Sigmoid colon (tissue), 7 donors: ENCODE measurements around the gene ARL11. TPM values are rescaled to one million over a fixed set of nuclear protein-coding genes. Genes with fewer than 3 reads are reported as not detected.

Experiments
- DNase-seq: peaks from one replicate; pipeline ENCODE4 v3.0.0-alpha.2; 2019
- H3K27ac ChIP-seq, 4 donors: fragments of 200-600 bp; sonication (generic); one replicate each; pipeline ENCODE4 v1.5.1; 2016 to 2019; ENCODE audit warnings: mild to moderate bottlenecking in 1 of 4
- H3K27me3 ChIP-seq, 3 donors: fragments of 200-600 bp; sonication (generic); one replicate each; pipeline ENCODE4 v1.5.1; 2019; ENCODE audit warnings: mild to moderate bottlenecking in 1 of 3
- H3K36me3 ChIP-seq, 4 donors: fragments of 200-600 bp; sonication (generic); one replicate each; pipeline ENCODE4 v1.5.1; 2016 to 2019
- H3K4me1 ChIP-seq, 4 donors: fragments of 200-600 bp; sonication (generic); one replicate each; pipeline ENCODE4 v1.5.1; 2017 to 2019
- H3K4me3 ChIP-seq, 4 donors: fragments of 200-600 bp; sonication (generic); one replicate each; pipeline ENCODE4 v1.5.1; 2017 to 2019; ENCODE audit warnings: mild to moderate bottlenecking in 2 of 4, moderate library complexity in 1 of 4
- H3K9me3 ChIP-seq, 4 donors: fragments of 200-600 bp in 3 of 4; sonication (generic) in 3 of 4; one replicate each; pipeline versions ENCODE4 v1.5.1 to v1.6.1; 2013 to 2019
- EP300 ChIP-seq, 4 donors: sonication (generic); formaldehyde crosslinking; IDR thresholded peaks; one replicate each; pipeline ENCODE4 v1.6.1; 2017; ENCODE audit warnings: antibody characterized with exemption in 4 of 4
- POLR2A ChIP-seq, 2 donors: fragments of 450-650 bp; IDR thresholded peaks; one replicate each; pipeline ENCODE4 v1.6.1; 2016; ENCODE audit warnings: antibody characterized with exemption in 2 of 2, mild to moderate bottlenecking in 2 of 2, moderate library complexity in 2 of 2
- POLR2AphosphoS5 ChIP-seq, 4 donors: sonication (generic); formaldehyde crosslinking; IDR thresholded peaks; one replicate each; pipeline ENCODE4 v1.6.1; 2017; ENCODE audit warnings: antibody characterized with exemption in 4 of 4
- WGBS, 2 donors: extraction: QIAGEN DNeasy Blood & Tissue Kit; methylation state at CpG; one replicate each; pipeline ENCODE4 v1.1.7; 2013; 5-methylcytosine and 5-hydroxymethylcytosine counted together
- intact Hi-C: fragments of 100-400 bp; cut with DNase I; formaldehyde crosslinking; loops from one replicate; pipeline ENCODE4 v1.15.1; 2023
- polyA plus RNA-seq, 3 donors: library from polyadenylated mRNA; stranded (reverse); fragments of 200-250 nt; gene quantifications; one replicate each; pipeline ENCODE4 v1.2.3, GENCODE V29; 2013
- total RNA-seq, 4 donors: library from RNA; depleted of rRNA; stranded (reverse); fragments of >200 nt; gene quantifications; one replicate each; pipeline ENCODE4 v1.1.0, GENCODE V29; 2016
- TF ChIP-seq, protein P1 (sequence below), 4 experiments: fragments of 450-650 bp in 3 of 4; fragments of 200-600 bp in 1 of 4; IDR thresholded peaks; one replicate each; pipeline ENCODE4 v1.5.1; 2016 to 2019; ENCODE audit warnings: antibody characterized with exemption in 4 of 4, mild to moderate bottlenecking in 3 of 4, moderate library complexity in 2 of 4
- donor health status: healthy with polysubstance abuse.
- donor health status: Bipolar disorder and iron deficiency.
- donor health status: healthy.

ARL11 gene
- total and polyA plus RNA-seq, 7 donors, result 0.33 to 2.7 (median 1.2) TPM

DNA sequence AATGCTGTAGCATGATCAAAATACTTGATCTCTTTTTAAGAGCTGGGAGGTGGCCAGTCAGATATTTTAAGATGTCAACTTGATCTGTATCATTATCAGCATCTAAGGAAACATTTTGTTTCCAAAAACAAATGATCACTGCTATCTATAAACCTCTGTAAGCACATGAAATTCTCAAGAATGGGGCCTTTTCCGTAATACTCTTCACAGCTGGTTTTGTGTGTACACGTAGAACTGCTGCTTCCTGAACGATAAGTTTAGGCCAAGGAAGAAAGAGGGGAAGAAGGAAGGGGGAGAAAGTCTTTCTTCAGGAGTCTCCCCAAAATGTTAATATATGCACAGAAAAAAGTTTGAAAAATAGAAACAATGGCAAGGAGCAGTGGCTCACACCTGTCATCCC is 25.7 kb downstream of the ARL11 start:
- DNase-seq, result no peak
- Histone ChIP-seq H3K4me3 (no peak overlapping the region), H3K4me1 (peaks cover 0 to 6% (median 0%) of the 10 kb centered on the region in 4 donors), H3K27ac (no peak overlapping the region), H3K27me3 (no peaks in the 10 kb centered on the region), H3K36me3 (no peaks in the 10 kb centered on the region), H3K9me3 (no peaks in the 10 kb centered on the region)
- TF ChIP-seq, protein P1, sequence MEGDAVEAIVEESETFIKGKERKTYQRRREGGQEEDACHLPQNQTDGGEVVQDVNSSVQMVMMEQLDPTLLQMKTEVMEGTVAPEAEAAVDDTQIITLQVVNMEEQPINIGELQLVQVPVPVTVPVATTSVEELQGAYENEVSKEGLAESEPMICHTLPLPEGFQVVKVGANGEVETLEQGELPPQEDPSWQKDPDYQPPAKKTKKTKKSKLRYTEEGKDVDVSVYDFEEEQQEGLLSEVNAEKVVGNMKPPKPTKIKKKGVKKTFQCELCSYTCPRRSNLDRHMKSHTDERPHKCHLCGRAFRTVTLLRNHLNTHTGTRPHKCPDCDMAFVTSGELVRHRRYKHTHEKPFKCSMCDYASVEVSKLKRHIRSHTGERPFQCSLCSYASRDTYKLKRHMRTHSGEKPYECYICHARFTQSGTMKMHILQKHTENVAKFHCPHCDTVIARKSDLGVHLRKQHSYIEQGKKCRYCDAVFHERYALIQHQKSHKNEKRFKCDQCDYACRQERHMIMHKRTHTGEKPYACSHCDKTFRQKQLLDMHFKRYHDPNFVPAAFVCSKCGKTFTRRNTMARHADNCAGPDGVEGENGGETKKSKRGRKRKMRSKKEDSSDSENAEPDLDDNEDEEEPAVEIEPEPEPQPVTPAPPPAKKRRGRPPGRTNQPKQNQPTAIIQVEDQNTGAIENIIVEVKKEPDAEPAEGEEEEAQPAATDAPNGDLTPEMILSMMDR (IDR thresholded peaks at IDR 0.05), result no peak
- no peak for TF ChIP-seq POLR2A (IDR thresholded peaks at IDR 0.05)
- no peak for TF ChIP-seq EP300 (IDR thresholded peaks at IDR 0.05)
- no peak for TF ChIP-seq POLR2AphosphoS5 (IDR thresholded peaks at IDR 0.05)
- intact Hi-C loops, result no loop called here
- 77 to 93% methylated on average over 3 of the region's 3 CpGs for WGBS, 2 donors

DNA sequence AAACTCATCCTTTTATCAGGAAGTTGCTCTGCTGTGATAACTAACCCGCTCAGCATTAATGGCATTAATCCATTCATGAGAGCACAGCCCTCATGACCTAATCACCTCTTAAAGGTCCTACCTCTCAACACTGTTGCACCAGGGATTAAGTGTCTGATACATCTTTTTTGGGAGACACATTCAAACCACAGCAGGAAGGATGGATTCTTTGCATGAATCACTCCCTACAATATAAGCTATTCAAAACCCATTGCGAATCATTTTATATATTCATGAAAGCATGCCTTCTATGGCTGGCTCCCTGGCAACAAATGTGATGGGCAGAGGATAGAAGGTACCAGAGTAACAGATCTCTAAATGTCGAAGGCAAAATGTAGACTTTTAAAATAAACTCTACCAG is 27.6 kb downstream of the ARL11 start:
- no peak for TF ChIP-seq POLR2AphosphoS5 (IDR thresholded peaks at IDR 0.05)
- TF ChIP-seq, protein P1 (IDR thresholded peaks at IDR 0.05), result no peak
- TF ChIP-seq POLR2A (IDR thresholded peaks at IDR 0.05), result no peak
- no peak for TF ChIP-seq EP300 (IDR thresholded peaks at IDR 0.05)
- Histone ChIP-seq H3K9me3 (no peaks in the 10 kb centered on the region), H3K4me1 (peaks cover 0 to 6% (median 0%) of the 10 kb centered on the region in 4 donors), H3K4me3 (no peak overlapping the region), H3K36me3 (peaks cover 0 to 9% (median 0%) of the 10 kb centered on the region in 4 donors), H3K27ac (no peak overlapping the region), H3K27me3 (no peaks in the 10 kb centered on the region)
- no peak for DNase-seq
- intact Hi-C loops, result no loop called here
- 85 to 94% methylated on average over 3 of the region's 3 CpGs for WGBS, 2 donors

DNA sequence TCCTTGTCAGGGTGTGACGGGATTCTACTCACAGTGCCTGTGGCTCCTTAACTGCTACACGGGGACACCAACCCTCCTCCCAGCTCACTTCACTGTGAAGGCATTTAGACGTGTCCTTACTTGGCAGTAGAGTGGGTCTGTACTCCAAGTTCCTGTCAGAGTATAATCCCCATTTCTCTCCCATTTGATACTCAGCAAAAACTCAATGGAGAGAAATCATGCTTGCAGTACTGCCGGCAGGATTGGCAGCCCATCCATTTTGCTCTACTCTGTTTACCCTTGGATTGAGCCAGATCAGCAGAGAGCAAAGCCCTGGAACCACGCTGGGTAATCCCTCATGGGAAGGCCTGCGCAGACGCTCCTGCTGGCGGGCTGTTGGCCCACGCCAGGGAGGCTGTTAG is 28.9 kb downstream of the ARL11 start:
- 89 to 92% methylated on average over 9 of the region's 9 CpGs for WGBS, 2 donors
- intact Hi-C loops, result no loop called here
- DNase-seq, result no peak
- Histone ChIP-seq H3K27ac (peak overlapping the region in 1 of 4 donors; percentile 54), H3K4me1 (peaks cover 0 to 4% (median 0%) of the 10 kb centered on the region in 4 donors), H3K36me3 (peaks cover 0 to 23% (median 0%) of the 10 kb centered on the region in 4 donors), H3K27me3 (no peaks in the 10 kb centered on the region), H3K9me3 (no peaks in the 10 kb centered on the region), H3K4me3 (no peak overlapping the region)
- TF ChIP-seq EP300 (IDR thresholded peaks at IDR 0.05) (no peak), POLR2AphosphoS5 (IDR thresholded peaks at IDR 0.05) (no peak), POLR2A (IDR thresholded peaks at IDR 0.05) (no peak)
- TF ChIP-seq, protein P1 (IDR thresholded peaks at IDR 0.05), result no peak

DNA sequence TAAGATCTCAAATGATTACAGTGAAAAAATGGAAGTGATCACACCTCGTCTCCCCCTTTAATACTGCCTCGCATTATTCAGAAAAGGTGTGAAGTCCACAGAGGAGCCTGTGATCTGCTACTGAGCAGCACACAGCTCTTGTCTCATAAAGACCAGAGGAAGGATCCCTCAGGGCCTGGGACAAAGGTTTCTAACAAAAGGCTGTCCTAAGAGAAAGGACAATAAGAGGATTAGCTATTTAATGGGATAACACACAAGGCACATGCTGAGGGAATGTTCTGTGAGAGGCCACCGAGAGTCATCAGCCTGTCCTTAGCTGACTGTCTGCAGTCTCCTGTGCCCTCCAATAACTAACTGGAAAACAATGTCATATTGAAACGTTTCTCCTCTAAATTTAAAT is 36.3 kb downstream of the ARL11 start:
- peaks cover 0 to 51% (median 2%) of the 10 kb centered on the region in 4 donors for H3K36me3 ChIP-seq
- intact Hi-C loops, result no loop called here

More for the DNA sequence above, 36.3 kb downstream of the ARL11 start:
- no peak overlapping the region for H3K4me3 ChIP-seq
- TF ChIP-seq POLR2A (IDR thresholded peaks at IDR 0.05), result no peak
- no peak for TF ChIP-seq EP300 (IDR thresholded peaks at IDR 0.05)
- TF ChIP-seq, protein P1 (IDR thresholded peaks at IDR 0.05), result no peak
- TF ChIP-seq POLR2AphosphoS5 (IDR thresholded peaks at IDR 0.05), result no peak
- WGBS, 2 donors, result 87 to 88% methylated on average over 4 of the region's 4 CpGs
- H3K27ac ChIP-seq, result no peak overlapping the region
- no peaks in the 10 kb centered on the region for H3K4me1 ChIP-seq
- no peaks in the 10 kb centered on the region for H3K9me3 ChIP-seq
- no peak for DNase-seq
- H3K27me3 ChIP-seq, result no peaks in the 10 kb centered on the region
